ENCODE results near the gene OGDH. TPM values are rescaled to one million over a fixed set of nuclear protein-coding genes. Genes with fewer than 3 reads are reported as not detected.

OGDH gene
- total and polyA plus RNA-seq, 2 of the 13 experiments (the other 11 are each of a cell fraction or from before 2014, with no cell fraction given), result 17.4 to 25.4 TPM

DNA sequence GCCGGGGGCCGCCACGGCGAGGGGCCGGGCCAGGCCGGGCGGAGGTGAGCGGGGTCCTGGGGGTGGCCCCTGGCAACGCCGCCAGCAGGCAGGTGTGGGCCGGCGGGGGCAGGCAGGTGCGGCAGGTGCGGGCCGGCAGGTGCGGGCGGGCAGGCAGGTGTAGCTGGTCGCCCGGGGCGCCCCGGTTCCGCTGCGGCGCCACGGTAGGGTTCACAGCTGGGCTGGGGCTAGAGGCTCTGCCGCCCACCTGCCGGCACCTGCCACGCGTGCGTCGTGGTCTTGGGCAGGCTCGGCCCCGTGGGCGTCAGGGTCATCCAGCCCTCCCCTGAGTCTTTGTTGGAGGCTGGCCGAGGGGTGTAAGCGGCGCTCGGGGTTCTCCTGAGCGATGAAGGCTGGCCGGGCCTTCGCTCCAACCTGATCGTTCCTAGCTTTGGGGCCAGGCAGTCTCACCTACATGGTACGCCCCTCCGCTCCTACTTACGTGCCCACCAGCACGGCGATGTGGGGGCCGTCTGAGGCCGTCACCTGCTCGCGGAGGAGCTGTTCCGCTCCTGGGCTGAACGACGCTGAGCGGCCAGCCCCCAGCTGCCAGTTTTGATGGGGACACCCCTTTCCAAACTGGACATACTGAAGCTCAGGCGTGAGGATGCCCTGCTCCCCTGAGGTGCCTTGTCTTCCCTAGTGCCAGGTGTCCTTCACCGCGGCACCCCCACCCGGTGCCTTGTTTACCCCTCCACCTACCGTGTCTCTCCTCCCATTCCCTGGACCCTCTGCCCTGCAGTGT lies 142.7 kb downstream of the OGDH start (continued):
- TF ChIP-seq, protein P1, sequence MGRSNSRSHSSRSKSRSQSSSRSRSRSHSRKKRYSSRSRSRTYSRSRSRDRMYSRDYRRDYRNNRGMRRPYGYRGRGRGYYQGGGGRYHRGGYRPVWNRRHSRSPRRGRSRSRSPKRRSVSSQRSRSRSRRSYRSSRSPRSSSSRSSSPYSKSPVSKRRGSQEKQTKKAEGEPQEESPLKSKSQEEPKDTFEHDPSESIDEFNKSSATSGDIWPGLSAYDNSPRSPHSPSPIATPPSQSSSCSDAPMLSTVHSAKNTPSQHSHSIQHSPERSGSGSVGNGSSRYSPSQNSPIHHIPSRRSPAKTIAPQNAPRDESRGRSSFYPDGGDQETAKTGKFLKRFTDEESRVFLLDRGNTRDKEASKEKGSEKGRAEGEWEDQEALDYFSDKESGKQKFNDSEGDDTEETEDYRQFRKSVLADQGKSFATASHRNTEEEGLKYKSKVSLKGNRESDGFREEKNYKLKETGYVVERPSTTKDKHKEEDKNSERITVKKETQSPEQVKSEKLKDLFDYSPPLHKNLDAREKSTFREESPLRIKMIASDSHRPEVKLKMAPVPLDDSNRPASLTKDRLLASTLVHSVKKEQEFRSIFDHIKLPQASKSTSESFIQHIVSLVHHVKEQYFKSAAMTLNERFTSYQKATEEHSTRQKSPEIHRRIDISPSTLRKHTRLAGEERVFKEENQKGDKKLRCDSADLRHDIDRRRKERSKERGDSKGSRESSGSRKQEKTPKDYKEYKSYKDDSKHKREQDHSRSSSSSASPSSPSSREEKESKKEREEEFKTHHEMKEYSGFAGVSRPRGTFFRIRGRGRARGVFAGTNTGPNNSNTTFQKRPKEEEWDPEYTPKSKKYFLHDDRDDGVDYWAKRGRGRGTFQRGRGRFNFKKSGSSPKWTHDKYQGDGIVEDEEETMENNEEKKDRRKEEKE (IDR thresholded peaks at IDR 0.05), result no peak
- TF ChIP-seq POLR2G (IDR thresholded peaks at IDR 0.05; ENCODE audit: low read depth, low read length), result no peak
- TF ChIP-seq ZNF781 (CRISPR knock-in tag; IDR thresholded peaks at IDR 0.05; ENCODE audit: borderline replicate concordance, not compliant biosample characterization), result no peak
- no peak for TF ChIP-seq SKI (IDR thresholded peaks at IDR 0.05; ENCODE audit: partially characterized antibody)
- 0 out of 2 replicates have a peak, but pooled peaks have one; percentile 0 for TF ChIP-seq KDM5A (IDR thresholded peaks at IDR 0.05; ENCODE audit: borderline replicate concordance, low read length)
- TF ChIP-seq RXRB (CRISPR knock-in tag; IDR thresholded peaks at IDR 0.05; ENCODE audit: borderline replicate concordance), result no peak
- TF ChIP-seq, protein P2, sequence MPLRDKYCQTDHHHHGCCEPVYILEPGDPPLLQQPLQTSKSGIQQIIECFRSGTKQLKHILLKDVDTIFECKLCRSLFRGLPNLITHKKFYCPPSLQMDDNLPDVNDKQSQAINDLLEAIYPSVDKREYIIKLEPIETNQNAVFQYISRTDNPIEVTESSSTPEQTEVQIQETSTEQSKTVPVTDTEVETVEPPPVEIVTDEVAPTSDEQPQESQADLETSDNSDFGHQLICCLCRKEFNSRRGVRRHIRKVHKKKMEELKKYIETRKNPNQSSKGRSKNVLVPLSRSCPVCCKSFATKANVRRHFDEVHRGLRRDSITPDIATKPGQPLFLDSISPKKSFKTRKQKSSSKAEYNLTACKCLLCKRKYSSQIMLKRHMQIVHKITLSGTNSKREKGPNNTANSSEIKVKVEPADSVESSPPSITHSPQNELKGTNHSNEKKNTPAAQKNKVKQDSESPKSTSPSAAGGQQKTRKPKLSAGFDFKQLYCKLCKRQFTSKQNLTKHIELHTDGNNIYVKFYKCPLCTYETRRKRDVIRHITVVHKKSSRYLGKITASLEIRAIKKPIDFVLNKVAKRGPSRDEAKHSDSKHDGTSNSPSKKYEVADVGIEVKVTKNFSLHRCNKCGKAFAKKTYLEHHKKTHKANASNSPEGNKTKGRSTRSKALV (CRISPR knock-in tag; IDR thresholded peaks at IDR 0.05), result no peak
- TF ChIP-seq, protein P3, sequence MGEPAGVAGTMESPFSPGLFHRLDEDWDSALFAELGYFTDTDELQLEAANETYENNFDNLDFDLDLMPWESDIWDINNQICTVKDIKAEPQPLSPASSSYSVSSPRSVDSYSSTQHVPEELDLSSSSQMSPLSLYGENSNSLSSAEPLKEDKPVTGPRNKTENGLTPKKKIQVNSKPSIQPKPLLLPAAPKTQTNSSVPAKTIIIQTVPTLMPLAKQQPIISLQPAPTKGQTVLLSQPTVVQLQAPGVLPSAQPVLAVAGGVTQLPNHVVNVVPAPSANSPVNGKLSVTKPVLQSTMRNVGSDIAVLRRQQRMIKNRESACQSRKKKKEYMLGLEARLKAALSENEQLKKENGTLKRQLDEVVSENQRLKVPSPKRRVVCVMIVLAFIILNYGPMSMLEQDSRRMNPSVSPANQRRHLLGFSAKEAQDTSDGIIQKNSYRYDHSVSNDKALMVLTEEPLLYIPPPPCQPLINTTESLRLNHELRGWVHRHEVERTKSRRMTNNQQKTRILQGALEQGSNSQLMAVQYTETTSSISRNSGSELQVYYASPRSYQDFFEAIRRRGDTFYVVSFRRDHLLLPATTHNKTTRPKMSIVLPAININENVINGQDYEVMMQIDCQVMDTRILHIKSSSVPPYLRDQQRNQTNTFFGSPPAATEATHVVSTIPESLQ (CRISPR knock-in tag; conservative IDR thresholded peaks at IDR 0.05), result no peak
- no peak for TF ChIP-seq TEAD2 (CRISPR knock-in tag; IDR thresholded peaks at IDR 0.05)
- no peak for TF ChIP-seq ZNF3 (CRISPR knock-in tag; IDR thresholded peaks at IDR 0.05)
- TF ChIP-seq ELF3 (CRISPR knock-in tag; IDR thresholded peaks at IDR 0.05), result no peak
- no peak for TF ChIP-seq SUZ12 (IDR thresholded peaks at IDR 0.05; ENCODE audit: low read depth, low read length)
- TF ChIP-seq ZFX (CRISPR knock-in tag; IDR thresholded peaks at IDR 0.05; ENCODE audit: low read depth), result 0 out of 2 replicates have a peak, but pooled peaks have one; percentile 14
- TF ChIP-seq, protein P4, sequence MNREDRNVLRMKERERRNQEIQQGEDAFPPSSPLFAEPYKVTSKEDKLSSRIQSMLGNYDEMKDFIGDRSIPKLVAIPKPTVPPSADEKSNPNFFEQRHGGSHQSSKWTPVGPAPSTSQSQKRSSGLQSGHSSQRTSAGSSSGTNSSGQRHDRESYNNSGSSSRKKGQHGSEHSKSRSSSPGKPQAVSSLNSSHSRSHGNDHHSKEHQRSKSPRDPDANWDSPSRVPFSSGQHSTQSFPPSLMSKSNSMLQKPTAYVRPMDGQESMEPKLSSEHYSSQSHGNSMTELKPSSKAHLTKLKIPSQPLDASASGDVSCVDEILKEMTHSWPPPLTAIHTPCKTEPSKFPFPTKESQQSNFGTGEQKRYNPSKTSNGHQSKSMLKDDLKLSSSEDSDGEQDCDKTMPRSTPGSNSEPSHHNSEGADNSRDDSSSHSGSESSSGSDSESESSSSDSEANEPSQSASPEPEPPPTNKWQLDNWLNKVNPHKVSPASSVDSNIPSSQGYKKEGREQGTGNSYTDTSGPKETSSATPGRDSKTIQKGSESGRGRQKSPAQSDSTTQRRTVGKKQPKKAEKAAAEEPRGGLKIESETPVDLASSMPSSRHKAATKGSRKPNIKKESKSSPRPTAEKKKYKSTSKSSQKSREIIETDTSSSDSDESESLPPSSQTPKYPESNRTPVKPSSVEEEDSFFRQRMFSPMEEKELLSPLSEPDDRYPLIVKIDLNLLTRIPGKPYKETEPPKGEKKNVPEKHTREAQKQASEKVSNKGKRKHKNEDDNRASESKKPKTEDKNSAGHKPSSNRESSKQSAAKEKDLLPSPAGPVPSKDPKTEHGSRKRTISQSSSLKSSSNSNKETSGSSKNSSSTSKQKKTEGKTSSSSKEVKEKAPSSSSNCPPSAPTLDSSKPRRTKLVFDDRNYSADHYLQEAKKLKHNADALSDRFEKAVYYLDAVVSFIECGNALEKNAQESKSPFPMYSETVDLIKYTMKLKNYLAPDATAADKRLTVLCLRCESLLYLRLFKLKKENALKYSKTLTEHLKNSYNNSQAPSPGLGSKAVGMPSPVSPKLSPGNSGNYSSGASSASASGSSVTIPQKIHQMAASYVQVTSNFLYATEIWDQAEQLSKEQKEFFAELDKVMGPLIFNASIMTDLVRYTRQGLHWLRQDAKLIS (CRISPR knock-in tag; IDR thresholded peaks at IDR 0.05), result no peak
- TF ChIP-seq TCF7L2 (IDR thresholded peaks at IDR 0.05; ENCODE audit: low read depth, low read length), result no peak
- TF ChIP-seq CBFB (CRISPR knock-in tag; IDR thresholded peaks at IDR 0.05), result no peak
- TF ChIP-seq ZSCAN21 (CRISPR knock-in tag; IDR thresholded peaks at IDR 0.05; ENCODE audit: borderline replicate concordance), result peak; percentile 24; the same call in 1 of the 2 replicates
- 0 out of 2 replicates have a peak, but pooled peaks have one; percentile 13 for TF ChIP-seq BRCA1 (CRISPR knock-in tag; IDR thresholded peaks at IDR 0.05)
